ENCODE results near the gene NLRP9.
"Not testable (repeated sequence)": the region's sequence is repeated elsewhere in the genome, so short reads cannot be mapped to it uniquely, and the experiment has no call there.

Gene NLRP9

GRCh38 chr19:55753401-55753800 is 15.2 kb upstream of the NLRP9 start:
- TF ChIP-seq, protein P1, sequence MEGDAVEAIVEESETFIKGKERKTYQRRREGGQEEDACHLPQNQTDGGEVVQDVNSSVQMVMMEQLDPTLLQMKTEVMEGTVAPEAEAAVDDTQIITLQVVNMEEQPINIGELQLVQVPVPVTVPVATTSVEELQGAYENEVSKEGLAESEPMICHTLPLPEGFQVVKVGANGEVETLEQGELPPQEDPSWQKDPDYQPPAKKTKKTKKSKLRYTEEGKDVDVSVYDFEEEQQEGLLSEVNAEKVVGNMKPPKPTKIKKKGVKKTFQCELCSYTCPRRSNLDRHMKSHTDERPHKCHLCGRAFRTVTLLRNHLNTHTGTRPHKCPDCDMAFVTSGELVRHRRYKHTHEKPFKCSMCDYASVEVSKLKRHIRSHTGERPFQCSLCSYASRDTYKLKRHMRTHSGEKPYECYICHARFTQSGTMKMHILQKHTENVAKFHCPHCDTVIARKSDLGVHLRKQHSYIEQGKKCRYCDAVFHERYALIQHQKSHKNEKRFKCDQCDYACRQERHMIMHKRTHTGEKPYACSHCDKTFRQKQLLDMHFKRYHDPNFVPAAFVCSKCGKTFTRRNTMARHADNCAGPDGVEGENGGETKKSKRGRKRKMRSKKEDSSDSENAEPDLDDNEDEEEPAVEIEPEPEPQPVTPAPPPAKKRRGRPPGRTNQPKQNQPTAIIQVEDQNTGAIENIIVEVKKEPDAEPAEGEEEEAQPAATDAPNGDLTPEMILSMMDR (IDR thresholded peaks at IDR 0.05; ENCODE audit: low read depth, low read length): no peak
- DNase-seq (ENCODE audit: low read depth in 2 of 2): no peak
- no peak overlapping the region for H3K4me3 ChIP-seq (replicated peaks in 1 of 2; ENCODE audit: low read depth in 2 of 2, low read length in 2 of 2)

- TF ChIP-seq, protein P1 (IDR thresholded peaks at IDR 0.05; ENCODE audit: low read depth, low read length): no peak
- no peak overlapping the region for H3K4me3 ChIP-seq (replicated peaks in 1 of 2; ENCODE audit: low read depth in 2 of 2, low read length in 2 of 2)
- DNase-seq (ENCODE audit: low read depth in 2 of 2): no peak
Observed at GRCh38 chr19:55750715-55751114, 12.5 kb upstream of the NLRP9 start.

- H3K4me3 ChIP-seq (replicated peaks in 1 of 2; ENCODE audit: low read depth in 2 of 2, low read length in 2 of 2); DNase-seq (ENCODE audit: low read depth in 2 of 2): not testable (repeated sequence)
Observed at GRCh38 chr19:55730378-55730777, 7.8 kb downstream of the NLRP9 start.

GRCh38 chr19:55723491-55723890 is 14.7 kb downstream of the NLRP9 start:
- no peak for DNase-seq (ENCODE audit: low read depth in 2 of 2)
- TF ChIP-seq, protein P1 (IDR thresholded peaks at IDR 0.05; ENCODE audit: low read depth, low read length): no peak

GRCh38 chr19:55720801-55721200 is 17.4 kb downstream of the NLRP9 start:
- no peak overlapping the region for H3K4me3 ChIP-seq (replicated peaks in 1 of 2; ENCODE audit: low read depth in 2 of 2, low read length in 2 of 2)
- DNase-seq (ENCODE audit: low read depth in 2 of 2): no peak
- TF ChIP-seq, protein P1 (IDR thresholded peaks at IDR 0.05; ENCODE audit: low read depth, low read length): no peak

More at GRCh38 chr19:55723491-55723890, 14.7 kb downstream of the NLRP9 start:
- no peak overlapping the region for H3K4me3 ChIP-seq (replicated peaks in 1 of 2; ENCODE audit: low read depth in 2 of 2, low read length in 2 of 2)

- no peak for DNase-seq (ENCODE audit: low read depth in 2 of 2)
- H3K4me3 ChIP-seq (replicated peaks in 1 of 2; ENCODE audit: low read depth in 2 of 2, low read length in 2 of 2): no peak overlapping the region
- TF ChIP-seq, protein P1 (IDR thresholded peaks at IDR 0.05; ENCODE audit: low read depth, low read length): no peak
Observed at GRCh38 chr19:55720214-55720746, 17.9 kb downstream of the NLRP9 start.

- not testable (repeated sequence) for DNase-seq (ENCODE audit: low read depth in 2 of 2); H3K4me3 ChIP-seq (replicated peaks in 1 of 2; ENCODE audit: low read depth in 2 of 2, low read length in 2 of 2)
Observed at GRCh38 chr19:55717879-55718711, 20.1 kb downstream of the NLRP9 start.

GRCh38 chr19:55717251-55717650 is 21.0 kb downstream of the NLRP9 start:
- DNase-seq (ENCODE audit: low read depth in 2 of 2): no peak
- H3K4me3 ChIP-seq (replicated peaks in 1 of 2; ENCODE audit: low read depth in 2 of 2, low read length in 2 of 2): no peak overlapping the region
- TF ChIP-seq, protein P1 (IDR thresholded peaks at IDR 0.05; ENCODE audit: low read depth, low read length): no peak
